Measurements from ENCODE around the gene ABCC4.

ABCC4 gene

DNA sequence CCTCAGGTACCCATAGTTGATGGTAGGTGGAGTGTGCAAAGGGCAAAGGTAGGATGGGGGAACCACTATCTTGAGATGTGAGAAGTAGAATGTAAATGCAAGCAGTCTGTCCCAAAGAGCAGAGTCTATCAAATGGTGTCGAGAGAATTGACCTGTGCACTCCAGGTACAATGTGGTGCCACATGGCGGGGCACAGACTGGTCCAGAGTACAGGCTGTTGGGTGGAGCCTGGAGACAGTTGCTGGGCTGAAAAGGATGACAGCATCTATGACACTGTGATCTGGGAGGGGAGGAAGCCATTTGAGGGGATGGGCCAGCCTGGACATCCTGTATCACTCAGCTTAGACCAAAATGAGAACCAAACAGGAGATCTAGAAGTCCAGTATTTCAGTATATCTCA, 180.6 kb downstream of the ABCC4 start:
- DNase-seq (ENCODE audit: low read depth): no peak

DNA sequence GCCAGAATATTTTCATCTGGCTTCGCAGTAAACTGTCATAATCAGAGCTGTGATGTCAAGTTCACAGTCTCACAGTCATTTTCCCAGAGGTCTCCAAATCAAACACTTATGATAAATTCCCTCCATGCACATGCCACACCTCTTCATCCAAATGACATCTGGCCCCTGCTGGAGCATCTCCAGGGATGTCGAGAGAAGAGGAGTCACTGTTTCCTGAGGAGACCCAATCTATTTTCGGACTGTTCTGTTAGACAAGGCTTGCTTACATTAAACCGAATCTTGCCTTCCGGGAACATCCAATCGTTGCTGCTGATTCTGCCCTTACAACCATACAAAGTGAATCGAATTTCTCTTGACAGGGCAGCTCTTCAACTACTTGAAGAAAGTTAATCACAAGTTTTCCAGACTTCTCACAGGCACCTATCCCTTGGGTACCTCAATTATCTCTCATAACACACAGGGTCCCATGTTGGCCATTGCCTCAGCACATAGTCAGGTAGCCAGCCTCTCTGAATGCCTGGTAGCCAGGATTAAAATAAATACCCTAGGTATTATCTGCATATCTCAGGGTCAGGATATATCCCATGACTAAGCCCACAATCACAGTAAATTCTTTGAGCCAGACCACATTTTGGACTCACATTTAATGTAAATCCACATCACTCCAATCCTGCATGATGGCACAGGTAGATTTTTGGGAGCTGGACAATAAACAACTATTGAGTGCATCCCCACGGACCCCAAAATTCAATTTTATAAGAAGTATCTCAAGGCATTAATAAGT, 182.5 kb downstream of the ABCC4 start:
- TF ChIP-seq, protein P1, sequence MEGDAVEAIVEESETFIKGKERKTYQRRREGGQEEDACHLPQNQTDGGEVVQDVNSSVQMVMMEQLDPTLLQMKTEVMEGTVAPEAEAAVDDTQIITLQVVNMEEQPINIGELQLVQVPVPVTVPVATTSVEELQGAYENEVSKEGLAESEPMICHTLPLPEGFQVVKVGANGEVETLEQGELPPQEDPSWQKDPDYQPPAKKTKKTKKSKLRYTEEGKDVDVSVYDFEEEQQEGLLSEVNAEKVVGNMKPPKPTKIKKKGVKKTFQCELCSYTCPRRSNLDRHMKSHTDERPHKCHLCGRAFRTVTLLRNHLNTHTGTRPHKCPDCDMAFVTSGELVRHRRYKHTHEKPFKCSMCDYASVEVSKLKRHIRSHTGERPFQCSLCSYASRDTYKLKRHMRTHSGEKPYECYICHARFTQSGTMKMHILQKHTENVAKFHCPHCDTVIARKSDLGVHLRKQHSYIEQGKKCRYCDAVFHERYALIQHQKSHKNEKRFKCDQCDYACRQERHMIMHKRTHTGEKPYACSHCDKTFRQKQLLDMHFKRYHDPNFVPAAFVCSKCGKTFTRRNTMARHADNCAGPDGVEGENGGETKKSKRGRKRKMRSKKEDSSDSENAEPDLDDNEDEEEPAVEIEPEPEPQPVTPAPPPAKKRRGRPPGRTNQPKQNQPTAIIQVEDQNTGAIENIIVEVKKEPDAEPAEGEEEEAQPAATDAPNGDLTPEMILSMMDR (IDR thresholded peaks at IDR 0.05; ENCODE audit: control insufficient read depth, insufficient read depth, low read depth, low read length, missing control alignments): no peak
- H3K4me3 ChIP-seq (ENCODE audit: control insufficient read depth, low read depth, low read length): no peak overlapping the region
- no peak for DNase-seq (ENCODE audit: low read depth)

More for the DNA sequence above, 180.6 kb downstream of the ABCC4 start:
- TF ChIP-seq, protein P1 (IDR thresholded peaks at IDR 0.05; ENCODE audit: control insufficient read depth, insufficient read depth, low read depth, low read length, missing control alignments): no peak
- H3K4me3 ChIP-seq (ENCODE audit: control insufficient read depth, low read depth, low read length): no peak overlapping the region

DNA sequence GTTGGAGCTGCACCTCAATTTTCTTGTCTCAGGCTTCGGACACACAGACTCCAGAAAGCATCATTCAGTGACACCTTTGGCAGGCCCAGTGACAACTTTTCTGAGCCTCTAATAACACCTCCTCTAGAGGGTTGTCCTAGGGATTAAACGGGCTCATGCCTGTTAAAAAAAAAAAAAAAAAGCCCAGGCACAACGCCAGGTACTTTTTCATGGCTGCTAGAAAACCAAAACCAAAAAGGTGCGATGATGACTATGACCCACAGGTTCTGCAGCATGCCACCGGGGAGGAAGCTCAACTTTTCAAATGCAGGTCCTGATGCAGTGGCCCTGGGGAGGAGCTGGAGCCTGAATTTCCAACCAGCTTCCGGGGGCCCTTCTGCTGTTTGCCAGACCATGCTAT, 184.2 kb downstream of the ABCC4 start:
- DNase-seq (ENCODE audit: low read depth): no peak
- TF ChIP-seq, protein P1 (IDR thresholded peaks at IDR 0.05; ENCODE audit: control insufficient read depth, insufficient read depth, low read depth, low read length, missing control alignments): no peak
- no peak overlapping the region for H3K4me3 ChIP-seq (ENCODE audit: control insufficient read depth, low read depth, low read length)

DNA sequence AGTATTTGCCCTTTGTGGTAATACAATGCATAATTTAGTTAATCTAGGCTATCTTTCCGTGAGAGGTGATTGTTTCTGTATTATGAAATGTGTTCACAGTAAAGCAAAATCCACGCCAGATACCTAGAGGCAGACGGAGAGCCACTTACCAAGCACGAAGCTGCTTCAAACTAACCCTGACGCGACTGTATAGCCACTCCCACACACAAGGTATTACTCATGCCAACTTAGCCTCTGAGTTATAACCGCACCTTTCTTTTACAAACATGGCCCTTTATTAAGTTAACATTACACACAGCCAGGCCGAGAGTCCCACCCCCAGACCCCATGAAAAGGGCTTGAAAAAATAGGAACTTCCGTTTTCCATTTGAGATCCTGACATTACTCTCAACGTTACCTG, 185.7 kb downstream of the ABCC4 start:
- TF ChIP-seq, protein P1 (IDR thresholded peaks at IDR 0.05; ENCODE audit: control insufficient read depth, insufficient read depth, low read depth, low read length, missing control alignments): no peak
- DNase-seq (ENCODE audit: low read depth): no peak
- H3K4me3 ChIP-seq (ENCODE audit: control insufficient read depth, low read depth, low read length): no peak overlapping the region

DNA sequence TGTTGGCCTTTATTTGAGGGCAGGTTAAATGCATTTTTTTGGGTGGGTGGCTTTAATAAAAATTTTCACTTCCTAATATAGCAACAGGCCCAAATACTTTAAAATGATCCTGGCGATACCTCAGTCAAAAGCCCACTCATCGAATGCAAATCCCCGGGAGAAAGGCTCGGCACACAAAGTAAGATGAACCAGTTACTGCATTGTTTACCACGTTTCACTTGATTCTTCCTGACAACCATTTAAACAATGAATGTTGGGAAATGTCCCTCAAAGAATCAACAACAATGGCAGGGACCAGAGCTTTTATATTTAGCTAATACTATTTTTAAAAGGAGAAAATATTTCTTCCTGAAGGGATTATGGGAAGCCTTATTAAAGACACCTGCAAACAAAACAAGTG, 187.7 kb downstream of the ABCC4 start:
- no peak for DNase-seq (ENCODE audit: low read depth)
- TF ChIP-seq, protein P1 (IDR thresholded peaks at IDR 0.05; ENCODE audit: control insufficient read depth, insufficient read depth, low read depth, low read length, missing control alignments): no peak
- H3K4me3 ChIP-seq (ENCODE audit: control insufficient read depth, low read depth, low read length): no peak overlapping the region

DNA sequence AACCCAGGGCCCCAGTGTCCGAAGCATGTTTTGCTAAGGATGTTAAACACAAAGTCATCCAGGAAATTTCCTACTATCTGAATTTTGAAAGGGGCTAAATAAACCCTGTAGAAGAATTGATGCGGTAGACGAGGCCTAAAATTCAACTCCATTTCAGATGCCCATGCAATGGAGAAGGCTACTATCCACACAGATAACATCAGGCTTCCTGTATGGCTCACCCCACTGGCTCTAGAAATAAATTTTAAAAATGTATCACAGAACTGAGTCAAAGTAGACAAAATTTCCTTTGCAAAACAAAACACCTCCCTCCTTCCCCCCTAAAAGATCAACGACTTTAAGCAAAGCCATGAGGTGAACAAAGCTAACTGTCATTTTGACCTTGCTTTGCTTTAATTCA, 188.4 kb downstream of the ABCC4 start:
- TF ChIP-seq, protein P1 (IDR thresholded peaks at IDR 0.05; ENCODE audit: control insufficient read depth, insufficient read depth, low read depth, low read length, missing control alignments): no peak
- no peak overlapping the region for H3K4me3 ChIP-seq (ENCODE audit: control insufficient read depth, low read depth, low read length)
- no peak for DNase-seq (ENCODE audit: low read depth)

Data from AG09309 (cell line).